Measurements from ENCODE around the gene CCDC148. TPM values are rescaled to one million over a fixed set of nuclear protein-coding genes. Genes with fewer than 3 reads are reported as not detected.

The CCDC148 gene
- total RNA-seq, 1 donor from 2014 or later, result 1.8 TPM

DNA sequence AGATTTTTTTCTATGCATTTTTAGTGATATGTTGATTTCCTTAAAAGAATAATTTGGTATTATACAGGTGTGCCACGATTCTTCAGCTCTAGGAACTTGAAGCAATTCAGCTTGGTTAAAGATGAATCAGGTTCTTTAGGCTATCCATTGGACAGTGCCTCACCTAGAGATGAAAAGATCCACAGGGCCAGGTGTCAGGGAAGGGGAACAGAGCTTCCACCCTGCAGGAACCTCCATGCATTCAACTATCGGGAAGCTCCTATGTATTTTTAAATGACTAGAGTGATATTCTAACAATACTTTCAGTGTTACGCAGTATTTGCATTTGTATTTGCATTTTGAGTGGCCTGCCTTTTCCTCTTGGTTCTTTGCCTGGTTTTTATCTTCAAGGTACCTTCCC, 40.4 kb upstream of the CCDC148 start:
- Mint-ChIP-seq H3K4me1 (ENCODE audit: low read depth, unreplicated experiment) (peaks cover 34% of the 10 kb centered on the region), H3K27me3 (ENCODE audit: unreplicated experiment) (peaks cover 1% of the 10 kb centered on the region), H3K4me3 (ENCODE audit: unreplicated experiment) (no peak overlapping the region), H3K9me3 (ENCODE audit: unreplicated experiment) (peaks cover 2% of the 10 kb centered on the region), H3K36me3 (ENCODE audit: unreplicated experiment) (no peaks in the 10 kb centered on the region), H3K27ac (ENCODE audit: unreplicated experiment) (no peak overlapping the region)
- TF ChIP-seq, protein P1, sequence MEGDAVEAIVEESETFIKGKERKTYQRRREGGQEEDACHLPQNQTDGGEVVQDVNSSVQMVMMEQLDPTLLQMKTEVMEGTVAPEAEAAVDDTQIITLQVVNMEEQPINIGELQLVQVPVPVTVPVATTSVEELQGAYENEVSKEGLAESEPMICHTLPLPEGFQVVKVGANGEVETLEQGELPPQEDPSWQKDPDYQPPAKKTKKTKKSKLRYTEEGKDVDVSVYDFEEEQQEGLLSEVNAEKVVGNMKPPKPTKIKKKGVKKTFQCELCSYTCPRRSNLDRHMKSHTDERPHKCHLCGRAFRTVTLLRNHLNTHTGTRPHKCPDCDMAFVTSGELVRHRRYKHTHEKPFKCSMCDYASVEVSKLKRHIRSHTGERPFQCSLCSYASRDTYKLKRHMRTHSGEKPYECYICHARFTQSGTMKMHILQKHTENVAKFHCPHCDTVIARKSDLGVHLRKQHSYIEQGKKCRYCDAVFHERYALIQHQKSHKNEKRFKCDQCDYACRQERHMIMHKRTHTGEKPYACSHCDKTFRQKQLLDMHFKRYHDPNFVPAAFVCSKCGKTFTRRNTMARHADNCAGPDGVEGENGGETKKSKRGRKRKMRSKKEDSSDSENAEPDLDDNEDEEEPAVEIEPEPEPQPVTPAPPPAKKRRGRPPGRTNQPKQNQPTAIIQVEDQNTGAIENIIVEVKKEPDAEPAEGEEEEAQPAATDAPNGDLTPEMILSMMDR (IDR thresholded peaks at IDR 0.05; ENCODE audit: partially characterized antibody, unreplicated experiment), result no peak
- DNase-seq, result no peak

DNA sequence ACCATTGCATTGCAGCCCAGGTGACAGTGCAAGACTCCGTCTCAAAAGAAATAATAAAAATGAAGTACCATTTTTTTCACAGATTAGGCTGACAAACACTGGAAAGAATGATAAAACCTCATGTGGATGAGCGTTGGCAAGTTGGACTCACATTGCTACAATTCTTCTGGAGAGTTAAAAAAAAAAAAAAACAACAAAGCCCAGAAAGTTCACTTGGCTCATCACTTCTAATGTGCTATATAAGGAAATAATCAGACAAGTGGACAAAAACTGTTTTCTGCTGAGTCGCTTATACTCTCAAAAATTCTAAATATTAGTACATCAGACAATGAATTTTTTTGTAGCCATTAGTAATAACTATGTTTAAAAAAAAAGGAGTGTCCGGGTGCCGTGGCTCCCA, 38.6 kb upstream of the CCDC148 start:
- TF ChIP-seq, protein P1 (IDR thresholded peaks at IDR 0.05; ENCODE audit: partially characterized antibody, unreplicated experiment), result no peak
- Mint-ChIP-seq H3K4me1 (ENCODE audit: low read depth, unreplicated experiment) (peaks cover 47% of the 10 kb centered on the region), H3K4me3 (ENCODE audit: unreplicated experiment) (no peak overlapping the region), H3K27ac (ENCODE audit: unreplicated experiment) (no peak overlapping the region), H3K27me3 (ENCODE audit: unreplicated experiment) (peaks cover 1% of the 10 kb centered on the region), H3K36me3 (ENCODE audit: unreplicated experiment) (no peaks in the 10 kb centered on the region), H3K9me3 (ENCODE audit: unreplicated experiment) (peaks cover 2% of the 10 kb centered on the region)
- no peak for DNase-seq

DNA sequence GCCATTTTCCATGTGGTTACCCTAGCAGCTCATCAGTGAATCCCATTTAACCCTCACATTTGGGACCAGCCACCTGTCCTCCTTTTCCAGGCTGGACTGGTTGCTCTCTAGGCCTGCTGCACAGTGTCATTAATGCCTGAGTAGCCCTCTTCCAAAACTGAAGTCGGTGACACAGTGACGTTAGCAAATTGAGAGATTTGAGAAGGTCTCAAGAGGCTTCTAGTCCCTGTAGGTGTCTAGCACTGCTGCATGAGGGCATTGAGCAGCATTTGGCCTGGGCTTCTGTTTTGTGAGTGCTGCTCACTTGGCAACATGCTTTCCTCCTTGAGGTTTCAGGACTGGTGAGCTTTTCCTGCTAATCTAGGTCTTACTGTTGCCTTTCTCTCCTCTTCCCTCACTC, 36.9 kb upstream of the CCDC148 start:
- Mint-ChIP-seq H3K36me3 (ENCODE audit: unreplicated experiment) (no peaks in the 10 kb centered on the region), H3K9me3 (ENCODE audit: unreplicated experiment) (peaks cover 2% of the 10 kb centered on the region), H3K27ac (ENCODE audit: unreplicated experiment) (peak overlapping the region; percentile 78), H3K4me1 (ENCODE audit: low read depth, unreplicated experiment) (peaks cover 56% of the 10 kb centered on the region), H3K27me3 (ENCODE audit: unreplicated experiment) (peaks cover 1% of the 10 kb centered on the region), H3K4me3 (ENCODE audit: unreplicated experiment) (peak overlapping the region; percentile 35)
- peak; percentile 27 for DNase-seq
- TF ChIP-seq, protein P1 (IDR thresholded peaks at IDR 0.05; ENCODE audit: partially characterized antibody, unreplicated experiment), result no peak

DNA sequence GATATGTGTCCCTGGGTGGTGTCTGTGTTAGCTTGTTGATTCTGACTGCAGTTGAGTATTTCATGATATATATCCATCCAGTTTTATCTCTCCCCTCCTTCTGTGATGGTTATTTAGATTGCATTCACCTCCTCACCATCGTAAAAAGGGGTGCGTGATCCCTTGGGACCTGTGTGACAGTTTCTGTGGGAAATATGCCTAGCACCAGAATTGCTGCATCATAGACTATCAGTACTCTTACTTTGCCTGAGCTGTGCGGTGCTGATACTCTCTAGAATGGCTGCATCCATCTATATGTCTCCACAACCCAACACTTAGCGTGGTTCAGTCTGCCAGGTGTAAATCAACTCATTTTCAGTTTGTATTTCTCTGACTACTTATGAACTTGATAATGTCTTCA, 34.5 kb upstream of the CCDC148 start:
- Mint-ChIP-seq H3K36me3 (ENCODE audit: unreplicated experiment) (no peaks in the 10 kb centered on the region), H3K9me3 (ENCODE audit: unreplicated experiment) (no peaks in the 10 kb centered on the region), H3K4me1 (ENCODE audit: low read depth, unreplicated experiment) (peaks cover 47% of the 10 kb centered on the region), H3K27ac (ENCODE audit: unreplicated experiment) (no peak overlapping the region), H3K27me3 (ENCODE audit: unreplicated experiment) (peaks cover 1% of the 10 kb centered on the region), H3K4me3 (ENCODE audit: unreplicated experiment) (no peak overlapping the region)
- TF ChIP-seq, protein P1 (IDR thresholded peaks at IDR 0.05; ENCODE audit: partially characterized antibody, unreplicated experiment), result no peak
- no peak for DNase-seq

DNA sequence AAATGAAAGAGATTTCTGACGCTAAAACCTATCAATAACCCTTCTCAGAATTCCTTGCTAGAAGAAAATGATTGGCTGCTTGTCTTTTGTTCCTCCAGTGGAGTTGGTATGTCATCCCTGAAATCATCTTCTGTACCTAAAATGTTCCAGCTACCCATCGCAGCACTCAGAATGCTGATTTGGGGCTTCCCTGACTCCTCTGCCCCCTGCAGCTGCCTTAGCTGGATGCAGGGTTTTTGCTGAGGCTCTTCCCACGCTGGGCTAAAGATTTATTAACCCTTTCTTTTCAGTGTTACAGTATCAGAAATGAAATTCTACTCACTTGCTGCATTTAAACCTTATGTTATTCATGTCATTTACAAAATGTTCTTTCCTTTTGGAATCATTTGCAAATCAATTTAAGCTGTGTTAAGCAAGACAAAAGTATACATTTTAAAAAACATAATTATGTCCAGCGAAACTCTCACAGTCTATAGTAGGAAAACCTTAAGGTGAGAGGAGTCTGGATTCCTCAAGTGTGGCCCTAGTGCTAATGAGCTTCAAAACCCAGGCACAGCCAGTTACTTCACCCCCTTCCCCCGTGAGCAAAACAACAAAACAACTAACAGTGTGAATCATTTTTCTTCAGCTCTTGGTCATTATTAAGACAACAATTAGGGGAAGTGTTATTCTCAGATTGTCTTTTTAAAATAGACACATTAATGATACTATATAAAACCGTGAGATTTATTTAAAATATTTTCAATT, 33.0 kb upstream of the CCDC148 start:
- H3K4me1 Mint-ChIP-seq (ENCODE audit: low read depth, unreplicated experiment), result peaks cover 51% of the 10 kb centered on the region
- DNase-seq, result no peak
- H3K36me3 Mint-ChIP-seq (ENCODE audit: unreplicated experiment), result no peaks in the 10 kb centered on the region
- TF ChIP-seq, protein P1 (IDR thresholded peaks at IDR 0.05; ENCODE audit: partially characterized antibody, unreplicated experiment), result no peak
- H3K27ac Mint-ChIP-seq (ENCODE audit: unreplicated experiment), result no peak overlapping the region
- H3K9me3 Mint-ChIP-seq (ENCODE audit: unreplicated experiment), result no peaks in the 10 kb centered on the region
- H3K4me3 Mint-ChIP-seq (ENCODE audit: unreplicated experiment), result no peak overlapping the region
- peaks cover 1% of the 10 kb centered on the region for H3K27me3 Mint-ChIP-seq (ENCODE audit: unreplicated experiment)

All from glutamatergic neuron (in vitro differentiated cells).